ENCODE measurements around the gene NUDT1. TPM values are rescaled to one million over a fixed set of nuclear protein-coding genes. Genes with fewer than 3 reads are reported as not detected.

Gene NUDT1
- total RNA-seq, 1 experiment from 2014 or later: 47.4 TPM

- TF ChIP-seq YY1 (IDR thresholded peaks at IDR 0.05; ENCODE audit: extremely low read depth, insufficient replicate concordance, low read depth, low read length) (no peak), ATF3 (IDR thresholded peaks at IDR 0.05) (no peak), ZNF274 (IDR thresholded peaks at IDR 0.05; ENCODE audit: low read depth, low read length) (no peak)
Observed at GRCh38 chr7:2255145-2256139, 13.4 kb downstream of the NUDT1 start (continued).

DNA sequence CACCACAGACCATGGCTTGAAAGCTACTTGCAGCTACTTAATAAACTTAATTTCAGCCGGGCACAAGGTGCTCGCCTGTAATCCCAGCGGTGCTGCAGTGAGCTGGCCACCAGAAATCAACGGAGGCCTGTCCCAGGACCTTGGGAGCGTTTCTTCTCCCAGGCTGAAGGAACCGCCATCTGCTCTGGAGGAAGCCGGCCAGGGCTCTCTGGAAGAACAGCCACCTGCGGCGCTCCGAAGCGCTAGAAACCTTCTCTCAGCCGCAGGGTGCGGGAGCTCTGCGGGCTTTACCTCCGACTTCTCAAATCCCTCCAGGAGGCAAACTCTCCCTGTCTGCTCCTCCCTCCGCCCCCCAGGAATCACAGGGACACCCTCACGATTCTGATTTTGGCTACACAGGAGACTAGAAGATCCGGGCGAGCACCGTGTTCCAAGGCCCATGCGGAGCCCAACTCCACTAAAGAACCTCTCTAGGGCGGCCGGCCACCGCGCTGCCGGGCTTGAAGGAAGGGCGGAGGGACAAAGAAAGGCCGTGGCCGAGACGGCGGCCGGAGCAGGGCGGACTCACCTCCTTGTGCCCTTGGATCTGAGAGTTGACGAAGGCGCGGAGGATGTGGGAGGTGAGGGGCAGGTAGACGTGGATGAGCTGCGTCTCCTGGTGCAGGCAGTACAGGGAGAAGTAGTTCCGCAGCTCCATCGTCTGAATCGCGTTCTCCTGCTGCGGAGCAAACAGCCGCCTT lies 14.4 kb downstream of the NUDT1 start:
- no peaks in the 10 kb centered on the region for H3K36me3 ChIP-seq (ENCODE audit: control insufficient read depth in 1 of 2, insufficient read depth in 2 of 2, low read length in 2 of 2)
- ChIA-PET RAD21 (ENCODE audit: low non-redundant PET in 1 of 2, low total read pairs in 2 of 2, uncharacterized antibody in 2 of 2, unreplicated experiment in 2 of 2) (no interaction called here), CTCF (no interaction called here), POLR2A (no interaction called here)
- H3K9me3 ChIP-seq (ENCODE audit: control insufficient read depth in 1 of 2, insufficient read depth in 1 of 2, low read depth in 1 of 2, low read length in 2 of 2): no peaks in the 10 kb centered on the region
- DNase-seq (ENCODE audit: low read depth, low spot score) (no peak), ATAC-seq (no peak)
- intact Hi-C loops (cut with micrococcal nuclease): no loop called here
- no peaks in the 10 kb centered on the region for H3K79me2 ChIP-seq (ENCODE audit: insufficient read depth, low read length)
- no peak overlapping the region for H3K9ac ChIP-seq (ENCODE audit: low read length)
- H3K4me1 ChIP-seq (ENCODE audit: control insufficient read depth in 1 of 2, insufficient read depth in 2 of 2, low read length in 2 of 2): peaks cover 6 to 15% of the 10 kb centered on the region in 2 experiments; a peak in 3 of 4 replicates
- H2AFZ ChIP-seq (ENCODE audit: low read depth, low read length, poor library complexity, severe bottlenecking): no peak overlapping the region
- H3K4me3 ChIP-seq (replicated peaks in 1 of 2; ENCODE audit: low read depth in 1 of 2, low read length in 2 of 2): no peak overlapping the region
- no peak overlapping the region for H3K27ac ChIP-seq (ENCODE audit: low read depth, low read length)
- no peaks in the 10 kb centered on the region for H3K9me2 ChIP-seq (ENCODE audit: insufficient read depth)
- BruUV-seq (replicated peaks): no TSS peak
- H3K4me2 ChIP-seq (ENCODE audit: low read length): peak overlapping the region; percentile 31; the same call in 1 of the 2 replicates
- H3K27me3 ChIP-seq (ENCODE audit: insufficient read depth, low read length): no peaks in the 10 kb centered on the region
- no peaks in the 10 kb centered on the region for H4K20me1 ChIP-seq (ENCODE audit: insufficient read depth)
- TF ChIP-seq ZNF274 (IDR thresholded peaks at IDR 0.05; ENCODE audit: low read depth, low read length) (no peak), CTCF (IDR thresholded peaks at IDR 0.05 in 2 of 3, conservative IDR thresholded peaks at IDR 0.05 in 1 of 3; ENCODE audit: borderline replicate concordance in 1 of 3, insufficient read depth in 1 of 3, low read depth in 2 of 3, low read length in 2 of 3) (no peak), JUND (IDR thresholded peaks at IDR 0.05) (no peak), POLR2A (IDR thresholded peaks at IDR 0.05; ENCODE audit: borderline replicate concordance, extremely low read depth, insufficient read depth, insufficient read length) (no peak), CBX3 (IDR thresholded peaks at IDR 0.05; ENCODE audit: low read depth) (no peak), CEBPB (IDR thresholded peaks at IDR 0.05; ENCODE audit: low read depth) (no peak), FOSL1 (IDR thresholded peaks at IDR 0.05; ENCODE audit: low read depth) (no peak), SP1 (IDR thresholded peaks at IDR 0.05; ENCODE audit: low read depth) (no peak), TCF7L2 (IDR thresholded peaks at IDR 0.05; ENCODE audit: borderline replicate concordance, extremely low read depth, insufficient read depth, insufficient read length) (no peak), ELF1 (IDR thresholded peaks at IDR 0.05; ENCODE audit: borderline replicate concordance, low read depth) (no peak)
- TF ChIP-seq, protein P1, sequence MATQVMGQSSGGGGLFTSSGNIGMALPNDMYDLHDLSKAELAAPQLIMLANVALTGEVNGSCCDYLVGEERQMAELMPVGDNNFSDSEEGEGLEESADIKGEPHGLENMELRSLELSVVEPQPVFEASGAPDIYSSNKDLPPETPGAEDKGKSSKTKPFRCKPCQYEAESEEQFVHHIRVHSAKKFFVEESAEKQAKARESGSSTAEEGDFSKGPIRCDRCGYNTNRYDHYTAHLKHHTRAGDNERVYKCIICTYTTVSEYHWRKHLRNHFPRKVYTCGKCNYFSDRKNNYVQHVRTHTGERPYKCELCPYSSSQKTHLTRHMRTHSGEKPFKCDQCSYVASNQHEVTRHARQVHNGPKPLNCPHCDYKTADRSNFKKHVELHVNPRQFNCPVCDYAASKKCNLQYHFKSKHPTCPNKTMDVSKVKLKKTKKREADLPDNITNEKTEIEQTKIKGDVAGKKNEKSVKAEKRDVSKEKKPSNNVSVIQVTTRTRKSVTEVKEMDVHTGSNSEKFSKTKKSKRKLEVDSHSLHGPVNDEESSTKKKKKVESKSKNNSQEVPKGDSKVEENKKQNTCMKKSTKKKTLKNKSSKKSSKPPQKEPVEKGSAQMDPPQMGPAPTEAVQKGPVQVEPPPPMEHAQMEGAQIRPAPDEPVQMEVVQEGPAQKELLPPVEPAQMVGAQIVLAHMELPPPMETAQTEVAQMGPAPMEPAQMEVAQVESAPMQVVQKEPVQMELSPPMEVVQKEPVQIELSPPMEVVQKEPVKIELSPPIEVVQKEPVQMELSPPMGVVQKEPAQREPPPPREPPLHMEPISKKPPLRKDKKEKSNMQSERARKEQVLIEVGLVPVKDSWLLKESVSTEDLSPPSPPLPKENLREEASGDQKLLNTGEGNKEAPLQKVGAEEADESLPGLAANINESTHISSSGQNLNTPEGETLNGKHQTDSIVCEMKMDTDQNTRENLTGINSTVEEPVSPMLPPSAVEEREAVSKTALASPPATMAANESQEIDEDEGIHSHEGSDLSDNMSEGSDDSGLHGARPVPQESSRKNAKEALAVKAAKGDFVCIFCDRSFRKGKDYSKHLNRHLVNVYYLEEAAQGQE (IDR thresholded peaks at IDR 0.05; ENCODE audit: low read depth): no peak
- TF ChIP-seq, protein P2, sequence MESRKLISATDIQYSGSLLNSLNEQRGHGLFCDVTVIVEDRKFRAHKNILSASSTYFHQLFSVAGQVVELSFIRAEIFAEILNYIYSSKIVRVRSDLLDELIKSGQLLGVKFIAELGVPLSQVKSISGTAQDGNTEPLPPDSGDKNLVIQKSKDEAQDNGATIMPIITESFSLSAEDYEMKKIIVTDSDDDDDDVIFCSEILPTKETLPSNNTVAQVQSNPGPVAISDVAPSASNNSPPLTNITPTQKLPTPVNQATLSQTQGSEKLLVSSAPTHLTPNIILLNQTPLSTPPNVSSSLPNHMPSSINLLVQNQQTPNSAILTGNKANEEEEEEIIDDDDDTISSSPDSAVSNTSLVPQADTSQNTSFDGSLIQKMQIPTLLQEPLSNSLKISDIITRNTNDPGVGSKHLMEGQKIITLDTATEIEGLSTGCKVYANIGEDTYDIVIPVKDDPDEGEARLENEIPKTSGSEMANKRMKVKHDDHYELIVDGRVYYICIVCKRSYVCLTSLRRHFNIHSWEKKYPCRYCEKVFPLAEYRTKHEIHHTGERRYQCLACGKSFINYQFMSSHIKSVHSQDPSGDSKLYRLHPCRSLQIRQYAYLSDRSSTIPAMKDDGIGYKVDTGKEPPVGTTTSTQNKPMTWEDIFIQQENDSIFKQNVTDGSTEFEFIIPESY (IDR thresholded peaks at IDR 0.05; ENCODE audit: extremely low read depth, insufficient replicate concordance, low read length): no peak
